Type B pancreatic cell (in vitro differentiated cells): ENCODE data around the gene AMPD2. TPM values are rescaled to one million over a fixed set of nuclear protein-coding genes. Genes with fewer than 3 reads are reported as not detected.

ENCODE experiments used
- DNase-seq: peaks from one replicate; pipeline ENCODE4 v3.0.0; 2021; ENCODE audit warnings: mixed read lengths; ENCODE audit not compliant: unreplicated experiment; ENCODE audit errors: extremely low spot score
- H3K27ac Mint-ChIP-seq: 2 replicates; pipeline ENCODE4 v1.8.0; 2021; ENCODE audit warnings: mild to moderate bottlenecking, mixed read lengths
- H3K27me3 Mint-ChIP-seq: 2 replicates; pipeline ENCODE4 v1.8.0; 2021; ENCODE audit warnings: mixed read lengths
- H3K36me3 Mint-ChIP-seq: 2 replicates; pipeline ENCODE4 v1.8.0; 2021; ENCODE audit warnings: mixed read lengths
- H3K4me1 Mint-ChIP-seq: one replicate; pipeline ENCODE4 v1.8.0; 2021; ENCODE audit warnings: mixed read lengths; ENCODE audit not compliant: unreplicated experiment
- H3K4me3 Mint-ChIP-seq: 2 replicates; pipeline ENCODE4 v1.8.0; 2021; ENCODE audit warnings: mild to moderate bottlenecking, mixed read lengths
- H3K9me3 Mint-ChIP-seq: 2 replicates; pipeline ENCODE4 v1.8.0; 2021; ENCODE audit warnings: mixed read lengths
- CTCF ChIP-seq: fragments of 200-600 bp; sonication (generic); conservative IDR thresholded peaks from 2 replicates; pipeline ENCODE4 v1.5.0; 2021; ENCODE audit warnings: antibody characterized with exemption, mild to moderate bottlenecking
- total RNA-seq: library from RNA; stranded (reverse); gene quantifications from 2 replicates; pipeline ENCODE4 v1.2.1, GENCODE V29; 2021; ENCODE audit warnings: low replicate concordance

The AMPD2 gene
- total RNA-seq, 1 donor from 2014 or later, result 105 TPM

- no peak for DNase-seq
- peaks cover 25% of the 10 kb centered on the region for H3K4me1 Mint-ChIP-seq
Observed at GRCh38 chr1:109632671-109633346, 13.2 kb downstream of the AMPD2 start.

GRCh38 chr1:109634292-109634691, 14.7 kb downstream of the AMPD2 start:
- Mint-ChIP-seq H3K4me1 (peaks cover 25% of the 10 kb centered on the region), H3K4me3 (no peak overlapping the region), H3K27ac (no peak overlapping the region), H3K27me3 (no peaks in the 10 kb centered on the region), H3K36me3 (peaks cover 3% of the 10 kb centered on the region), H3K9me3 (no peaks in the 10 kb centered on the region)
- no peak for TF ChIP-seq CTCF
- no peak for DNase-seq

More at GRCh38 chr1:109632671-109633346, 13.2 kb downstream of the AMPD2 start:
- Mint-ChIP-seq H3K36me3 (peaks cover 4% of the 10 kb centered on the region), H3K4me3 (no peak overlapping the region), H3K27me3 (no peaks in the 10 kb centered on the region), H3K9me3 (no peaks in the 10 kb centered on the region), H3K27ac (no peak overlapping the region)
- no peak for TF ChIP-seq CTCF

GRCh38 chr1:109634771-109635750, 15.4 kb downstream of the AMPD2 start:
- no peak for TF ChIP-seq CTCF
- Mint-ChIP-seq H3K36me3 (no peaks in the 10 kb centered on the region), H3K4me1 (peaks cover 25% of the 10 kb centered on the region), H3K4me3 (no peak overlapping the region), H3K27me3 (no peaks in the 10 kb centered on the region), H3K9me3 (no peaks in the 10 kb centered on the region), H3K27ac (no peak overlapping the region)
- DNase-seq, result no peak

- DNase-seq, result no peak
- Mint-ChIP-seq H3K36me3 (no peaks in the 10 kb centered on the region), H3K27me3 (no peaks in the 10 kb centered on the region), H3K9me3 (no peaks in the 10 kb centered on the region), H3K27ac (peak overlapping the region; percentile 65), H3K4me1 (peaks cover 25% of the 10 kb centered on the region), H3K4me3 (no peak overlapping the region)
- no peak for TF ChIP-seq CTCF
Observed at GRCh38 chr1:109635862-109636200, 16.2 kb downstream of the AMPD2 start.

- H3K36me3 Mint-ChIP-seq, result no peaks in the 10 kb centered on the region
- H3K4me1 Mint-ChIP-seq, result peaks cover 25% of the 10 kb centered on the region
- DNase-seq, result no peak
- H3K27me3 Mint-ChIP-seq, result no peaks in the 10 kb centered on the region
- H3K4me3 Mint-ChIP-seq, result no peak overlapping the region
- TF ChIP-seq CTCF, result no peak
- peak overlapping the region; percentile 65 for H3K27ac Mint-ChIP-seq
- no peaks in the 10 kb centered on the region for H3K9me3 Mint-ChIP-seq
Observed at GRCh38 chr1:109636201-109636952, 16.7 kb downstream of the AMPD2 start.
